Gastroesophageal sphincter (tissue), 3 donors: Measurements from ENCODE around the gene GALNT7.

Experiments
- CTCF ChIP-seq, 4 experiments: fragments of 200-600 bp in 2 of 4; fragments of 450-650 bp in 2 of 4; sonication (generic) in 1 of 4; IDR thresholded peaks; one replicate each; pipeline ENCODE4 v1.5.1; 2017 to 2019; ENCODE audit warnings: antibody characterized with exemption in 4 of 4, mild to moderate bottlenecking in 2 of 4, moderate library complexity in 2 of 4
- EP300 ChIP-seq: sonication (generic); formaldehyde crosslinking; IDR thresholded peaks from one replicate; pipeline ENCODE4 v1.6.1; 2017; ENCODE audit warnings: antibody characterized with exemption, mild to moderate bottlenecking
- POLR2A ChIP-seq, 2 donors: fragments of 450-650 bp; IDR thresholded peaks; one replicate each; pipeline ENCODE4 v1.6.1; 2017; ENCODE audit warnings: antibody characterized with exemption in 2 of 2, mild to moderate bottlenecking in 2 of 2, moderate library complexity in 1 of 2
- POLR2AphosphoS5 ChIP-seq: sonication (generic); formaldehyde crosslinking; IDR thresholded peaks from one replicate; pipeline ENCODE4 v1.6.1; 2017; ENCODE audit warnings: antibody characterized with exemption

- TF ChIP-seq CTCF (IDR thresholded peaks at IDR 0.05): no peak
- TF ChIP-seq POLR2A (IDR thresholded peaks at IDR 0.05): no peak
- TF ChIP-seq POLR2AphosphoS5: no peak
- TF ChIP-seq EP300: no peak
Observed at GRCh38 chr4:173262375-173262774, 93.8 kb downstream of the GALNT7 start.
